Ovary (tissue), 3 donors: Measurements from ENCODE around the gene NELL1.

Source experiments
- CTCF ChIP-seq, 3 donors: fragments of 450-650 bp in 2 of 3; fragments of 200-600 bp in 1 of 3; IDR thresholded peaks; one replicate each; pipeline versions ENCODE4 v1.5.1 to v1.8.0; 2016 to 2022; ENCODE audit warnings: antibody characterized with exemption in 3 of 3, mild to moderate bottlenecking in 1 of 3
- EP300 ChIP-seq: sonication (generic); formaldehyde crosslinking; IDR thresholded peaks from one replicate; pipeline ENCODE4 v1.6.1; 2017; ENCODE audit warnings: antibody characterized with exemption
- POLR2A ChIP-seq: fragments of 450-650 bp; IDR thresholded peaks from one replicate; pipeline ENCODE4 v1.6.1; 2017; ENCODE audit warnings: antibody characterized with exemption, mild to moderate bottlenecking, moderate library complexity
- donor health status: DM: no; HTN: no; CAD: no.

- TF ChIP-seq POLR2A: no peak
- TF ChIP-seq CTCF (IDR thresholded peaks at IDR 0.05): no peak
- no peak for TF ChIP-seq EP300
Observed at GRCh38 chr11:21316591-21316990, 647.2 kb downstream of the NELL1 start.
